IPS DF 6.9 (cell line): ENCODE results near the gene CPNE8.

Experiments
- DNase-seq: peaks from one replicate; pipeline ENCODE4 v3.0.0-alpha.2; 2013; ENCODE audit warnings: low read depth, low spot score
- H3K27ac ChIP-seq: one replicate; pipeline ENCODE4 v1.5.1; 2013; ENCODE audit warnings: low read length, control low read depth
- H3K27me3 ChIP-seq: 2 replicates; pipeline ENCODE4 v1.6.1; 2013; ENCODE audit warnings: mild to moderate bottlenecking, low read length; ENCODE audit not compliant: control insufficient read depth, insufficient read depth
- H3K36me3 ChIP-seq: 2 replicates; pipeline ENCODE4 v1.6.1; 2013; ENCODE audit warnings: low read length; ENCODE audit not compliant: control insufficient read depth, insufficient read depth
- H3K4me1 ChIP-seq: 2 replicates; pipeline ENCODE4 v1.6.1; 2013; ENCODE audit warnings: low read length; ENCODE audit not compliant: control insufficient read depth, insufficient read depth
- H3K4me3 ChIP-seq: 2 replicates; pipeline ENCODE4 v1.5.1; 2013; ENCODE audit warnings: mild to moderate bottlenecking, low read length
- H3K9me3 ChIP-seq: 2 replicates; pipeline ENCODE4 v1.6.1; 2013; ENCODE audit warnings: low read length, inconsistent platforms; ENCODE audit not compliant: control insufficient read depth, insufficient read depth
- WGBS: extraction: QIAGEN DNeasy Blood & Tissue Kit; methylation state at CpG from one replicate; pipeline ENCODE4 v1.1.7; 2013; ENCODE audit warnings: mixed read lengths, missing lambda C conversion rate; ENCODE audit not compliant: insufficient read length, insufficient coverage; 5-methylcytosine and 5-hydroxymethylcytosine counted together

Gene CPNE8

DNA sequence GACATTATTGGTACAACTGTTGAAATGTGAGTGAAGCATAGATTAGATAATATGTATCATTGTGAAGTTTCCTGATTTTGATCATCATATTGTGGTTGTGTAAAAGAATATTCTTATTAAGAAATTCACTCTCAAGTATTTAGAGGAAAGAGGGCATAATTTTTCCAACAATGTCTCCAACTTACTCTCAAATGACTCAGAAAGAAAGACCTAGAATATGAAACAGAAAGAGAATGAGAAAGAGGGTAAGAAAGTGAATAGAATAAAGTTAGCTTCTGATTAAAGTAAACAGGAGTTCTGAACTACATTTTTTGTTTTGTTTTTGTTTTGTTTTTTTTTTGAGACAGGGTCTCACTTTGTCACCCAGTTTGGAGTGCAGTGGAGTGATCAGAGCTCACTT, 123.0 kb downstream of the CPNE8 start:
- H3K4me3 ChIP-seq: no peak overlapping the region
- no peaks in the 10 kb centered on the region for H3K36me3 ChIP-seq
- no peaks in the 10 kb centered on the region for H3K9me3 ChIP-seq
- H3K4me1 ChIP-seq: no peaks in the 10 kb centered on the region
- H3K27me3 ChIP-seq: no peaks in the 10 kb centered on the region
- no peak overlapping the region for H3K27ac ChIP-seq
- no peak for DNase-seq

DNA sequence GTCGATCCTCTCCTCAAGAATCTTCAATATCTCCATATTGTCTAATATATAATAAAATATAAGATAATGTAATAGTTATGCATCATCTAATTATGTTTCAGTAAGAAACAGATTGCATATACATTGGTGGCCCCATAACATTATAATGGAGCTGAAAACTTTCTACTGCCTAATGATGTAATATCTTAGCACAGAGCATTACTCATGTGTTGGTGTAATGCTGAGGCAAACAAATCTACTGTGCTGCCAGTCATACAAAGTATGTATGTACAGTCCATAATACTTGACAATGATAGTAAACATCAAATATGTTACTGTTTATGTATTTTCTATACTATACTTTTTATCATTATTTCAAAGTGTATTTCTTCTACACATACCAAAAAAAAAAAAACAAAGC, 128.7 kb downstream of the CPNE8 start:
- no peaks in the 10 kb centered on the region for H3K36me3 ChIP-seq
- no peak for DNase-seq
- no peak overlapping the region for H3K27ac ChIP-seq
- no peaks in the 10 kb centered on the region for H3K9me3 ChIP-seq
- no peaks in the 10 kb centered on the region for H3K4me1 ChIP-seq
- 100% methylated on average over 1 of the region's 1 CpG for WGBS
- H3K4me3 ChIP-seq: no peak overlapping the region
- no peaks in the 10 kb centered on the region for H3K27me3 ChIP-seq

DNA sequence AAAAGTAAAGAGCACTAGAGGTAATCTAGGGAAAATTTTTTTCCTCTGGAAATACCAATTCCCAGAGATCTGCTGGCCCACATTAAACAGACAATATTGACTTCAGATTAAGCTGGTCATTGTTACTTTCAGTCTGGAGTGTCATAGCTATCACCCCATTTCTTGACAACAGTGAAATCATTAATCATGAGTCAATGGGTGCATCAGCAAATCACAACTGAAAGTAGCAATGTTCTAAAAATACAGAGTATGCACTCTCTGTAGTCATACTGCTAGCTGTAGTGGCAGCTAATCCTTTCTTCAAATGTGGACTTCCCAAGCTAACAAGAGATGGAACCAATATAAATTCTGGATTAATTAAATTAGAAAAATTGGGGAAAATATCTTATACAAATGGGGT, 129.9 kb downstream of the CPNE8 start:
- Histone ChIP-seq H3K27ac (no peak overlapping the region), H3K27me3 (no peaks in the 10 kb centered on the region), H3K9me3 (no peaks in the 10 kb centered on the region), H3K4me3 (no peak overlapping the region), H3K4me1 (no peaks in the 10 kb centered on the region), H3K36me3 (no peaks in the 10 kb centered on the region)
- no peak for DNase-seq

DNA sequence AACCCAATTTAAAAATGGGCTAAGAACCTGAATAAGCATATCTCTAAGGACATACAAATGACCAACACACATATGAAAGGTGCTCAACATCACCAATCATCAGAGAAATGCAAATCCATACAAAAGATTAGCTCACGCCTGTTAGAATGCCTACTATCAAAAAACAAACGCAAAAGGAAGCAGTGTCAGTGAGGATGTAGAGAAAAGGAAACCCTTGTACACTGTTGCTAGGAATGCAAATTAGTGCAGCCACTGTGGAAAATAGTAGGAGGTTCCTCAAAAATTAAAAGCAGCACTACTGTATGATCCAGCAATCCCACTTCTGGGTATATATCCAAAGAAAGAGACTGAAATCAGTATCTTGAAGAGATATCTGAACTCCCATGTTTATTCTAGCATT, 133.0 kb downstream of the CPNE8 start:
- no peaks in the 10 kb centered on the region for H3K27me3 ChIP-seq
- H3K4me3 ChIP-seq: no peak overlapping the region
- H3K9me3 ChIP-seq: no peaks in the 10 kb centered on the region
- H3K27ac ChIP-seq: no peak overlapping the region
- no peaks in the 10 kb centered on the region for H3K4me1 ChIP-seq
- H3K36me3 ChIP-seq: no peaks in the 10 kb centered on the region
- no peak for DNase-seq
- no CpG with 5 or more reads among the region's 2 CpGs for WGBS

DNA sequence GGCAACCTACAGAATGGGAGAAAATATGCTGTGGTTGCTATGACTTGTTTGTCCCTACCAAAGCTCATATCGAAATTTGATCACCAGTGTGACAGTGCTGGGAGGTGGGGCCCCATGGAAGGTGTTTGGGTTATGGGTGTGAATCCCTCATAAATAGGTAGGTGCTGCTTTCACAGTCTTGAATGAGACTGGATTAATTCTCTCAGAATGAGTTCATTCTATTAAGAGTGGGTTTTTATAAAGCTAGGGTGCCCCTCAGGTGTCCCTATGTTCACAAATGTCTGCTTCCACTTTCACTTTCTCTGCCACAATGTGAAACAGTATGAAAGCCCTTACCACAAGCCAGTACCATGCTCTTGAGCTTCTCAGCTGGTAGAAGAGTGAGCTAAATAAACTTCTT, 133.5 kb downstream of the CPNE8 start:
- no peaks in the 10 kb centered on the region for H3K27me3 ChIP-seq
- H3K27ac ChIP-seq: no peak overlapping the region
- H3K36me3 ChIP-seq: no peaks in the 10 kb centered on the region
- DNase-seq: no peak
- no peaks in the 10 kb centered on the region for H3K9me3 ChIP-seq
- H3K4me3 ChIP-seq: no peak overlapping the region
- no CpG with 5 or more reads among the region's 1 CpG for WGBS
- H3K4me1 ChIP-seq: no peaks in the 10 kb centered on the region

DNA sequence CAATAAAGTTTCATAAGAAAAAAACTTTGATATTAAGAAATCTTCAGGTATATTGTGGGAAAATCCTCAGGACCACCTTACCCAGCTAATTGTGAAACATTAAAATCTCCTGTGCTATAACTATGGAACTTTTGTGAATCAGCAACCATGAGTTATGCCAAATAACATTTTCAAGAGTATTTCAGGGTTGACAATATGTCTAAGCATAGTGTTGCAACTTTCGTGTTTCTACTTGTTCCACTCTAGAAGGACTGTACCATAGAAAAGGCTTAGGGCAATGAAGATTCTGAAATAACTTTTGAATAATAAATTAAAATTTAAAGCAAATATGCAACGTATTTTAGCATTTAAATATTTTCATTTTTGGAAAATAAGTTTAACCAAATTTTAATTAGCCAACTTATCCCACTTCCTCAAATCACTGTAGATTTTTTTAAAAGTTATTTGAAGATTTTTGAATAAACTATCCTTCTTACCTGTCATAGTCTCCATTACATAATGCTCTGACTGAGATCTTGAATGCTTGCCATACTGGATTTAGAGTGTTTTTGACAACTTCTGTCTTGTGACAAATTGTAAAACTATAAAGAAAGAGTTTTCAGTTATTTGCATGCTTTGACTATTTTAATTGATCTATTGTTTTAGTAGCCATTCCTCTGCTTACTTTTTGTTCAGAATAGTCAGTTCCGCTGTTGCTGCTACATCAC, 143.6 kb downstream of the CPNE8 start:
- DNase-seq: no peak
- Histone ChIP-seq H3K4me3 (no peak overlapping the region), H3K27ac (no peak overlapping the region), H3K4me1 (no peaks in the 10 kb centered on the region), H3K36me3 (no peaks in the 10 kb centered on the region), H3K27me3 (no peaks in the 10 kb centered on the region), H3K9me3 (no peaks in the 10 kb centered on the region)
- WGBS: no CpG with 5 or more reads among the region's 3 CpGs

DNA sequence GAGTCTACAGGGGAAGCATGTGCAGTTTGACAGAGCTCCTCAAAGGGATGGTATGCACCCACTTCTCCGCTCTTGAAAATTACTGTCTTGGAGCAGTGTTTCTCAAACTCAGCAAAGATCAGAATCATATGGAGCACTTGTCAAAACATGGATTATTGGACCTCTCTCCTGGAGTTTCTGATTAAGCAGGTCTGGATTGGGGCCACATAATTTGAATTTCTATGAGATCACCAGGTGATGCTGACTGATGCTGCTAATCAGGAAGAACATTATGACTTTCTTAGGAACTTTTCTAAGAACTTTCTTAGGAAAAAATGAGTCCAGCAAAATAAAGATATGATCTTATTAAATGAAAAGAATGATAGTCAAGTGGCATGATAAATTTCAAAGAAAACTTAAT, 144.3 kb downstream of the CPNE8 start:
- Histone ChIP-seq H3K36me3 (no peaks in the 10 kb centered on the region), H3K27me3 (no peaks in the 10 kb centered on the region), H3K4me1 (no peaks in the 10 kb centered on the region), H3K9me3 (no peaks in the 10 kb centered on the region), H3K4me3 (no peak overlapping the region), H3K27ac (no peak overlapping the region)
- no peak for DNase-seq
- no CpG with 5 or more reads among the region's 1 CpG for WGBS

DNA sequence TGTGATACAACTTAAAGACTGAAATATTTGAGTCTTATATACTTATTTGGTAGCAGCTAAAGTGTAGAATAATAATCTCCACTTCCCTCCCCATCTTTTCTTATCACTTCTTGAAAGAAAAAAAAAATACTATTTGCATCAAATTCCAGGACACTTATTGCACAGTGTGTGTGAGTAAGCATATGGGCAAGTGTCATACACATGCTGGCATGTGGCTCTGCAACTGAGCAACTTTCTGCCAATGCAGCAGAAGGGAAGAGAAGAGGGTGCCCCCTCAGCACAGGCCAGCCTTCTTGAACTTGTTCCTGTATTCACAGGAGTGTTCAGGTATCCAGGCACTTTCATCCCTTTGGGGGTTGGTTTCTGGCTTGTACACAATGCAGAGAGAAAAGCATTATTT, 145.8 kb downstream of the CPNE8 start:
- no peaks in the 10 kb centered on the region for H3K36me3 ChIP-seq
- H3K27me3 ChIP-seq: no peaks in the 10 kb centered on the region
- no peaks in the 10 kb centered on the region for H3K4me1 ChIP-seq
- no peak overlapping the region for H3K4me3 ChIP-seq
- no peak overlapping the region for H3K27ac ChIP-seq
- no peak for DNase-seq
- no peaks in the 10 kb centered on the region for H3K9me3 ChIP-seq

DNA sequence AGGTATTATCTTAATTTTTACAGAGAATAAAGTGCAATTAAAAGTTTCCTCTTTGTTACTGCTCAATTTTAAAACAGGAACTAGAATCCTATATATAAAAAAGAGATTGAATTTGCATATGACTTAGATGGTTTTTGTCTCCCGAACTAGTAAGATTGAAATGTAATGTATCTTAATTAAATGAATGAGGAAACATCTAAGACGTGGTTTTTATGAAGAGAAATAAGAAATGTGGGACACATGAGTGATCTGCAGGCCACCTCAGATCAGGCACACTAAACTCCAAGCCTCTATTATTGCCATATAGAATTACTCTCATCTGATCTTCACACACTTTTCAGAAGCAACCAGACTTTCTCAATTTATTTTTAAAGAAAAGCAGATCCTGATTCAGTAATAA, 158.6 kb downstream of the CPNE8 start:
- Histone ChIP-seq H3K27me3 (no peaks in the 10 kb centered on the region), H3K36me3 (no peaks in the 10 kb centered on the region), H3K4me1 (no peaks in the 10 kb centered on the region), H3K4me3 (no peak overlapping the region), H3K27ac (no peak overlapping the region), H3K9me3 (no peaks in the 10 kb centered on the region)
- no peak for DNase-seq
- WGBS: 100% methylated on average over 1 of the region's 2 CpGs

DNA sequence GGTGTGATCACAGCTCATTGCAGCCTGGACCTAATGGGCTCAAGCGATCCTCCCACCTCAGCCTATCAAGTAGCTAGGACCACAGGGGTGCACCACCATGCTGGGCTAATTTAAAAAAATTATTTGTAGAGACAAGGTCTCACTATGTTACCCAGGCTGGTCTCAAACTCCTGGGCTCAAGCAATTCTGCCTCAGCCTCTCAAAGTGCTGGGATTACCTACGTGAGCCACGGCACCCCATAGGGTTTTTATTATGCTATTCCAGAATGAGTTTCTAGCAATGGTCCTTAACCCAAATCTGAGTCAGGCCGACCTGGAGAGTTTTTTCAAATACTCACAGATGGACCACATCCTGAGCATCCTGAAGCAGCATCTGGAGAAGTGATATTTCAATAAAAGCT, 159.8 kb downstream of the CPNE8 start:
- H3K27ac ChIP-seq: no peak overlapping the region
- H3K9me3 ChIP-seq: no peaks in the 10 kb centered on the region
- H3K27me3 ChIP-seq: no peaks in the 10 kb centered on the region
- H3K36me3 ChIP-seq: no peaks in the 10 kb centered on the region
- peak; percentile 7 for DNase-seq
- no CpG with 5 or more reads among the region's 4 CpGs for WGBS
- H3K4me1 ChIP-seq: no peaks in the 10 kb centered on the region
- H3K4me3 ChIP-seq: no peak overlapping the region

DNA sequence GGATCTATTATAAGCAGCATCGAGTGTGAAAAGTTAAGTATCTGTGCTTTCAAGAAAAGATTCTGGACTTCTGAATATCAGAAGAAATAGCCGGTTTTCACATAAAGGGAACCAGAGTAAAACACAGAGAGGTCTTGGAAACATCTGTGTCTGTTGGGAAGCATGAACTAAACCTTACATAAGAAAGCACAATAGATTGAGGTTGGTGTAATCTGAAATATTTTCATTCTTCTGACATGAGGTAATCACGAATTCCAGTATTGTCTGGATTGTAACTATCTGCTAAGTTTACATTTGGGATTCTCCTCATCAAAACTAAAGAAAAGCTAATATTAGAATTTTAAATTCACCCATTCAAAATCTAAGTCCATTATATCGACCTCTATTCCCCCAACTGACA, 161.3 kb downstream of the CPNE8 start:
- H3K27ac ChIP-seq: no peak overlapping the region
- 100% methylated on average over 1 of the region's 4 CpGs for WGBS
- no peak overlapping the region for H3K4me3 ChIP-seq
- no peaks in the 10 kb centered on the region for H3K4me1 ChIP-seq
- no peaks in the 10 kb centered on the region for H3K36me3 ChIP-seq
- no peaks in the 10 kb centered on the region for H3K27me3 ChIP-seq
- H3K9me3 ChIP-seq: no peaks in the 10 kb centered on the region
- DNase-seq: no peak
